HG03066 (cell line): Measurements from ENCODE around the gene PPP1R3G.
"Not testable (repeated sequence)": the region's sequence is repeated elsewhere in the genome, so short reads cannot be mapped to it uniquely, and the experiment has no call there.

Source experiments
- ATAC-seq: cut with Tn5 transposase; IDR thresholded peaks from one replicate; pipeline ENCODE4 v1.9.1; 2021; ENCODE audit warnings: low read depth; ENCODE audit not compliant: unreplicated experiment

Gene PPP1R3G

GRCh38 chr6:5115168-5115567 is 30.0 kb downstream of the PPP1R3G start:
- ATAC-seq, result no peak

GRCh38 chr6:5116243-5116991 is 31.3 kb downstream of the PPP1R3G start:
- ATAC-seq, result no peak

- ATAC-seq, result no peak
Observed at GRCh38 chr6:5119090-5119951, 34.2 kb downstream of the PPP1R3G start.

GRCh38 chr6:5120011-5120410 is 34.9 kb downstream of the PPP1R3G start:
- ATAC-seq, result no peak

- ATAC-seq, result not testable (repeated sequence)
Observed at GRCh38 chr6:5120543-5120942, 35.4 kb downstream of the PPP1R3G start.

GRCh38 chr6:5121479-5121878 is 36.3 kb downstream of the PPP1R3G start:
- no peak for ATAC-seq

- no peak for ATAC-seq
Observed at GRCh38 chr6:5121956-5122355, 36.8 kb downstream of the PPP1R3G start.

- no peak for ATAC-seq
Observed at GRCh38 chr6:5122504-5123112, 37.5 kb downstream of the PPP1R3G start.

GRCh38 chr6:5123296-5124143 is 38.4 kb downstream of the PPP1R3G start:
- no peak for ATAC-seq

GRCh38 chr6:5124526-5124925 is 39.4 kb downstream of the PPP1R3G start:
- no peak for ATAC-seq

GRCh38 chr6:5125152-5126006 is 40.2 kb downstream of the PPP1R3G start:
- no peak for ATAC-seq

- ATAC-seq, result no peak
Observed at GRCh38 chr6:5126214-5126613, 41.1 kb downstream of the PPP1R3G start.

- ATAC-seq, result no peak
Observed at GRCh38 chr6:5127106-5127687, 42.1 kb downstream of the PPP1R3G start.

GRCh38 chr6:5128351-5128750 is 43.2 kb downstream of the PPP1R3G start:
- ATAC-seq, result no peak

- no peak for ATAC-seq
Observed at GRCh38 chr6:5130135-5130866, 45.2 kb downstream of the PPP1R3G start.

- peak; percentile 76 for ATAC-seq
Observed at GRCh38 chr6:5132731-5133130, 47.6 kb downstream of the PPP1R3G start.

- no peak for ATAC-seq
Observed at GRCh38 chr6:5133943-5134342, 48.8 kb downstream of the PPP1R3G start.

- no peak for ATAC-seq
Observed at GRCh38 chr6:5135788-5136376, 50.7 kb downstream of the PPP1R3G start.
